B cell (primary cell): ENCODE measurements around the gene ITGB4. TPM values are rescaled to one million over a fixed set of nuclear protein-coding genes. Genes with fewer than 3 reads are reported as not detected.

ENCODE experiments used
- ATAC-seq: fragments of 200-7000 bp; cut with Tn5 transposase; one replicate; pipeline ENCODE4 v1.10.0; 2021; ENCODE audit warnings: low read depth, mild to moderate bottlenecking, moderate number of reproducible peaks, moderate library complexity
- CTCF ChIA-PET: fragments of 350-600 bp; sonication (Branson Sonifier 250); formaldehyde crosslinking; loops from one replicate; lab custom pipeline; 2021; ENCODE audit warnings: antibody characterized with exemption, inconsistent platforms; lab: Charles Lee
- POLR2A ChIA-PET: fragments of 350-600 bp; sonication (Branson Sonifier 250); formaldehyde crosslinking; loops from one replicate; lab custom pipeline; 2021; ENCODE audit warnings: antibody characterized with exemption; lab: Charles Lee
- DNase-seq: peaks from one replicate; pipeline ENCODE4 v3.0.0; 2013
- H2AFZ ChIP-seq: 2 replicates; pipeline ENCODE4 v1.6.1; 2012; ENCODE audit warnings: mild to moderate bottlenecking, low read depth, low read length; ENCODE audit not compliant: insufficient read depth, poor library complexity, severe bottlenecking
- H3K27ac ChIP-seq, 2 donors: 1 replicate in 1 of 2; 2 replicates in 1 of 2; pipeline ENCODE4 v1.5.1; 2012 to 2013; ENCODE audit warnings: low read length in 2 of 2, mild to moderate bottlenecking in 2 of 2, moderate library complexity in 1 of 2
- H3K27me3 ChIP-seq, 4 experiments: fragments of 200-600 bp in 1 of 4; sonication (generic) in 1 of 4; replicated peaks in 1 of 4; 1 replicate in 2 of 4; 2 replicates in 2 of 4; pipeline versions ENCODE4 v1.6.1 to v1.7.0; 2013 to 2016; ENCODE audit warnings: low read length in 3 of 4, mild to moderate bottlenecking in 2 of 4, mixed read lengths in 1 of 4, moderate library complexity in 1 of 4; ENCODE audit not compliant: insufficient read depth in 4 of 4, control insufficient read depth in 3 of 4; ENCODE audit errors: control extremely low read depth in 1 of 4
- H3K36me3 ChIP-seq, 2 experiments: replicated peaks in 1 of 2; 1 replicate in 1 of 2; 2 replicates in 1 of 2; pipeline versions ENCODE4 v1.6.1 to v1.7.1; 2013; ENCODE audit warnings: low read length in 1 of 2; ENCODE audit not compliant: insufficient read depth in 2 of 2, control insufficient read depth in 1 of 2; ENCODE audit errors: control extremely low read depth in 1 of 2, extremely low read depth in 1 of 2
- H3K4me1 ChIP-seq, 2 donors: fragments of 200-600 bp in 1 of 2; sonication (generic) in 1 of 2; 1 replicate in 1 of 2; 2 replicates in 1 of 2; pipeline versions ENCODE4 v1.5.1 to v1.6.1; 2013 to 2017; ENCODE audit warnings: low read length in 2 of 2; ENCODE audit not compliant: control insufficient read depth in 2 of 2, insufficient read depth in 2 of 2
- H3K4me2 ChIP-seq: replicated peaks from 2 replicates; pipeline ENCODE3; 2012; ENCODE audit warnings: mild to moderate bottlenecking, low read depth, low read length; ENCODE audit not compliant: poor library complexity, severe bottlenecking
- H3K4me3 ChIP-seq, 5 experiments: fragments of 200-600 bp in 1 of 5; sonication (generic) in 1 of 5; 1 replicate in 3 of 5; 2 replicates in 2 of 5; pipeline versions ENCODE4 v1.5.1 to v1.7.0; 2011 to 2016; ENCODE audit warnings: low read length in 4 of 5, mild to moderate bottlenecking in 4 of 5, low read depth in 2 of 5, control low read depth in 1 of 5, moderate library complexity in 1 of 5; ENCODE audit not compliant: insufficient read depth in 1 of 5; ENCODE audit errors: control extremely low read depth in 1 of 5, extremely low read depth in 1 of 5
- H3K79me2 ChIP-seq: fragments of 200-600 bp; sonication (generic); one replicate; pipeline ENCODE4 v1.6.0; 2016; ENCODE audit warnings: low read length; ENCODE audit not compliant: control insufficient read depth, insufficient read depth
- H3K9ac ChIP-seq: fragments of 200-600 bp; sonication (generic); 2 replicates; pipeline ENCODE4 v1.6.1; 2017; ENCODE audit warnings: mild to moderate bottlenecking, low read length, moderate library complexity
- H3K9me3 ChIP-seq, 3 donors: one replicate each; pipeline versions ENCODE4 v1.6.1 to v1.7.1; 2013; ENCODE audit warnings: low read length in 2 of 3; ENCODE audit not compliant: control insufficient read depth in 2 of 3, insufficient read depth in 1 of 3; ENCODE audit errors: control extremely low read depth in 1 of 3
- H4K20me1 ChIP-seq: 2 replicates; pipeline ENCODE4 v1.6.0; 2012; ENCODE audit warnings: mild to moderate bottlenecking, low read length; ENCODE audit not compliant: insufficient read depth, control insufficient read depth, poor library complexity, severe bottlenecking
- H3K27ac Mint-ChIP-seq: one replicate; pipeline ENCODE4 v1.8.0; 2021; ENCODE audit warnings: mixed read lengths
- H3K27me3 Mint-ChIP-seq: one replicate; pipeline ENCODE4 v1.8.0; 2021; ENCODE audit warnings: mixed read lengths
- H3K4me1 Mint-ChIP-seq: one replicate; pipeline ENCODE4 v1.8.0; 2021; ENCODE audit warnings: mixed read lengths
- H3K4me3 Mint-ChIP-seq: one replicate; pipeline ENCODE4 v1.8.0; 2021; ENCODE audit warnings: mixed read lengths
- H3K9me3 Mint-ChIP-seq: one replicate; pipeline ENCODE4 v1.8.0; 2022; ENCODE audit warnings: mixed read lengths; ENCODE audit not compliant: insufficient read depth
- EZH2 ChIP-seq: IDR thresholded peaks from 2 replicates; pipeline ENCODE4 v1.6.1; 2012; ENCODE audit warnings: borderline replicate concordance, low read depth, mild to moderate bottlenecking, moderate library complexity, low read length; ENCODE audit not compliant: insufficient read depth, poor library complexity, severe bottlenecking
- WGBS: methylation state at CpG from one replicate; pipeline ENCODE4 v1.1.5; 2013; ENCODE audit warnings: missing lambda C conversion rate; ENCODE audit not compliant: insufficient coverage; 5-methylcytosine and 5-hydroxymethylcytosine counted together
- intact Hi-C: fragments of 100-400 bp; cut with micrococcal nuclease; formaldehyde crosslinking; loops from one replicate; pipeline ENCODE4 v1.10.0; 2022
- polyA plus RNA-seq: library from polyadenylated mRNA; depleted of rRNA; stranded (reverse); fragments of >200 nt; gene quantifications from 2 replicates; pipeline ENCODE4 v1.2.3, GENCODE V29; 2012
- total RNA-seq, 2 donors: library from RNA; stranded (reverse); fragments of 120-200 nt in 1 of 2; gene quantifications; 1 replicate in 1 of 2; 2 replicates in 1 of 2; pipeline versions ENCODE4 v1.2.3 to v1.2.4, GENCODE V29; 2013 to 2022
- TF ChIP-seq, protein P1 (sequence below): fragments of 200-600 bp; IDR thresholded peaks from one replicate; pipeline ENCODE4 v1.8.0; 2022; ENCODE audit warnings: antibody characterized with exemption, mild to moderate bottlenecking

The ITGB4 gene
- total and polyA plus RNA-seq, 2 donors (not counting 1 experiment from before 2014, with no cell fraction given): 0.12 to 0.81 TPM

DNA sequence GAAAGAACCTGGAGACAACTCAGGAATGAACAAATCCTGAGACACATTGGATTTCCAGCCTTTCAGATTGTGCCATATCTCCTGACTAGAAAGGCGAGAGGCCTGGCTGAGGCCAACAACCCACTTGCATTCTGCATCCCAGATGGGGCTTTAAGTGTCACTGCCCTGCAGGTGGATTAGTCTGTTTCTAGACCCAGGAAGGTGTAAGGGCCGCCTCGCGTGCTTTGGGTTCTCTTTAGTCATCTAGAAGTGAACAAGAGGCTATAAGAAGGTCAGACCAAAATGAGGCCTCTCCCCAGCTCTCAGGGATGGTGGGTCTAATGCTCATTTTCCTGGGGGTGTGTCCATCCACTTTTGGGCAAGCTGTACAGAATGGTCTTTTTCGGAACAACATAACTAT lies 49.2 kb upstream of the ITGB4 start:
- Histone ChIP-seq H3K9me3 (no peaks in the 10 kb centered on the region), H3K4me3 (no peak overlapping the region), H4K20me1 (peaks cover 31% of the 10 kb centered on the region), H3K27ac (no peak overlapping the region), H3K4me1 (peaks cover 9 to 13% of the 10 kb centered on the region in 2 donors), H3K36me3 (peaks cover 20 to 54% of the 10 kb centered on the region in 2 experiments), H2AFZ (no peak overlapping the region), H3K9ac (no peak overlapping the region), H3K4me2 (no peak overlapping the region), H3K79me2 (peaks cover 80% of the 10 kb centered on the region), H3K27me3 (no peaks in the 10 kb centered on the region)
- 100% methylated on average over 4 of the region's 5 CpGs for WGBS
- Mint-ChIP-seq H3K27ac (no peak overlapping the region), H3K4me1 (peaks cover 17% of the 10 kb centered on the region), H3K9me3 (no peaks in the 10 kb centered on the region), H3K27me3 (no peaks in the 10 kb centered on the region), H3K4me3 (no peak overlapping the region)
- DNase-seq: no peak
- intact Hi-C loops: no loop called here
- ChIA-PET CTCF (interaction anchor here (0.8 to 10.1 kb wide), 7 partner anchors 10 to 93 kb away, joined by 3 to 144 read pairs (median 3); partner anchors contain the start of genes GALK1 and SMIM5), POLR2A (interaction anchor here (0.5 kb wide), 1 partner anchor 182 kb away, joined by 5 read pairs; no protein-coding TSS in a partner anchor)
- ATAC-seq: no peak
- TF ChIP-seq, protein P1, sequence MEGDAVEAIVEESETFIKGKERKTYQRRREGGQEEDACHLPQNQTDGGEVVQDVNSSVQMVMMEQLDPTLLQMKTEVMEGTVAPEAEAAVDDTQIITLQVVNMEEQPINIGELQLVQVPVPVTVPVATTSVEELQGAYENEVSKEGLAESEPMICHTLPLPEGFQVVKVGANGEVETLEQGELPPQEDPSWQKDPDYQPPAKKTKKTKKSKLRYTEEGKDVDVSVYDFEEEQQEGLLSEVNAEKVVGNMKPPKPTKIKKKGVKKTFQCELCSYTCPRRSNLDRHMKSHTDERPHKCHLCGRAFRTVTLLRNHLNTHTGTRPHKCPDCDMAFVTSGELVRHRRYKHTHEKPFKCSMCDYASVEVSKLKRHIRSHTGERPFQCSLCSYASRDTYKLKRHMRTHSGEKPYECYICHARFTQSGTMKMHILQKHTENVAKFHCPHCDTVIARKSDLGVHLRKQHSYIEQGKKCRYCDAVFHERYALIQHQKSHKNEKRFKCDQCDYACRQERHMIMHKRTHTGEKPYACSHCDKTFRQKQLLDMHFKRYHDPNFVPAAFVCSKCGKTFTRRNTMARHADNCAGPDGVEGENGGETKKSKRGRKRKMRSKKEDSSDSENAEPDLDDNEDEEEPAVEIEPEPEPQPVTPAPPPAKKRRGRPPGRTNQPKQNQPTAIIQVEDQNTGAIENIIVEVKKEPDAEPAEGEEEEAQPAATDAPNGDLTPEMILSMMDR: no peak
- no peak for TF ChIP-seq EZH2

DNA sequence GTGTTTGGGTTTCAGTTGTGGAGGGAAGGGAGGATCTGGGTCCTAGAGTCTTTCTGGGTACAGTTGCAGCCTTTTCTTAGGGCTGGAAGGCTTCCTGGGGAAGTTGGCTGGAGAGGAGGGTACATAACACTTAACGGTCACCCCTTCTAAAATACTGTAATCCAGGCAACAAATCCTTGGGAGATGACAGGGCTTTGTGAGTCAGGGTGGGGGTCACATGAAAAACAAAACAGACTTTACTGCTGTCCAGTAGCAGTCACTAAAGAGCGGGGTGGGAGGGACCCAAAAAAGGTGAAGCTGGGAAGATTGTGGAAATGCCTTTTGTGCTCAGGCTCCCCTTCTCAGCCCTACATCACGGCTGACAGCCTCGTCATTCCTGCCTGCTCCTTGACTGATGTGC lies 47.8 kb upstream of the ITGB4 start:
- WGBS: no CpG with 5 or more reads among the region's 4 CpGs
- Histone ChIP-seq H3K27ac (no peak overlapping the region), H3K4me3 (no peak overlapping the region), H4K20me1 (peaks cover 43% of the 10 kb centered on the region), H2AFZ (no peak overlapping the region), H3K4me1 (peaks cover 0 to 2% of the 10 kb centered on the region in 2 donors), H3K4me2 (no peak overlapping the region), H3K36me3 (peaks cover 20 to 59% of the 10 kb centered on the region in 2 experiments), H3K79me2 (peaks cover 79% of the 10 kb centered on the region), H3K9me3 (no peaks in the 10 kb centered on the region), H3K9ac (no peak overlapping the region), H3K27me3 (no peaks in the 10 kb centered on the region)
- no peak for DNase-seq
- POLR2A ChIA-PET: interaction anchor here (0.7 kb wide), 1 partner anchor 130 kb away, joined by 3 read pairs; no protein-coding TSS in a partner anchor
- Mint-ChIP-seq H3K4me1 (peaks cover 20% of the 10 kb centered on the region), H3K4me3 (no peak overlapping the region), H3K9me3 (no peaks in the 10 kb centered on the region), H3K27ac (no peak overlapping the region), H3K27me3 (no peaks in the 10 kb centered on the region)
- intact Hi-C loops: no loop called here
- no peak for ATAC-seq
- no peak for TF ChIP-seq EZH2
- TF ChIP-seq, protein P1: no peak
- CTCF ChIA-PET: interaction anchor here (0.5 to 10.1 kb wide), 11 partner anchors 9 to 249 kb away, joined by 3 to 144 read pairs (median 6); partner anchors contain the start of gene SMIM5
